GM18520 (cell line): ENCODE results near the gene ARMH2.
"Not testable (repeated sequence)": the region's sequence is repeated elsewhere in the genome, so short reads cannot be mapped to it uniquely, and the experiment has no call there.

Experiments
- ATAC-seq: cut with Tn5 transposase; IDR thresholded peaks from one replicate; pipeline ENCODE4 v1.9.1; 2021; ENCODE audit not compliant: unreplicated experiment

ARMH2 gene

GRCh38 chr6:24765968-24766367, 32.7 kb downstream of the ARMH2 start:
- ATAC-seq = not testable (repeated sequence)

DNA sequence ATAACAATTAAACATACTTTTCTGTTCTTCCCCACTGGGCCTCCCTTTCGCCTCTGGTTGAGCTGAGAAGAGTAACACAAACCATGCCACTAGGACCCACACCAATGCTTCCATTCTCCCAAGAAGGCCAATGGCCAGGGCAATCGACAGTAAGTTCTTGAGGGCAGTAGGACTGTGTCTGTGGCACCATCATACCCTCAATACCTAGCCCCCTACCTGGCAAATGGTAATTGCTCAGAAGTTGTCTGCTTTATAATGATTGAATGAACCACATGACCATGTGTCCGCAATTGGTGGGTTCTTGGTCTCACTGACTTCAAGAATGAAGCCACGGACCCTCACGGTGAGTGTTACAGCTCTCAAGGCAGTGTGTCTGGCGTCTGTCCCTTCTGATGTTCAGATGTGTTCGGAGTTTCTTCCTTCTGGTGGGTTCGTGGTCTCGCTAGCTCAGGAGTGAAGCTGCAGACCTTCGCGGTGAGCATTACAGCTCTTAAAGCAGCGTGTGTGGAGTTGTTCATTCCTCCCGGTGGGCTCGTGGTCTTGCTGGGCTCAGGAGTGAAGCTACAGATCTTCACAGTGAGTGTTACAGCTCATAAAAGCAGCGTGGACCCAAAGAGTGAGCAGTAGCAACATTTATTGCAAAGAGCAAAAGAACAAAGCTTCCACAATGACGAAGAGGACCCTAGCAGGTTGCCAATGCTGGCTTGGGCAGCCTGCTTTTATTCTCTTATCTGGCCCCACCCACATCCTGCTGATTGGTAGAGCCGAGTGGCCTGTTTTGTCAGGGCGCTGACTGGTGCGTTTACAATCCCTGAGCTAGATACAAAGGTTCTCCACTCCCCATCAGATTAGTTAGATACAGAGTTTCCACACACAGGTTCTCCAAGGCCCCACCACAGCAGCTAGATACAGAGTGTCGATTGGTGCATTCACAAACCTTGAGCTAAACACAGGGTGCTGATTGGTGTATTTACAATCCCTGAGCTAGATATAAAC, 33.6 kb downstream of the ARMH2 start:
- not testable (repeated sequence) for ATAC-seq

DNA sequence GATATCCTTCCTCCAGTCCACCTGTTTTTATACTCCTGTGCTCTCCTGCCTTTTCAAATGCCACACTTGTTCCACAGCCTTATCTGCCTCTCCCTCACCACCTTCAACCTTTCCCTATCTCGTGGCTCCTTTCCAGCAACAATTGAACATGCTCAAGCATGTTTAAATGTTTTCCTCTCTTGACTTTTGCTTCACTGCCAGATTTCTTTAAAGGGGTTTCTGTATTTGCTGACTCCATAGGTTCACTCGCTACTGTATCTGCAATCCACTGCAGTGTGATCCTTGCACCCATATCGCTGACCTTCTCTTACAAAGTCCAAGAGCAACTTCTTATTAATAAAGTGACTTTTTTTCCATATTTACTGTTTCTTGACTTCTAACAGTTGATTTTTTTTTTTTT, 35.1 kb downstream of the ARMH2 start:
- ATAC-seq = no peak

DNA sequence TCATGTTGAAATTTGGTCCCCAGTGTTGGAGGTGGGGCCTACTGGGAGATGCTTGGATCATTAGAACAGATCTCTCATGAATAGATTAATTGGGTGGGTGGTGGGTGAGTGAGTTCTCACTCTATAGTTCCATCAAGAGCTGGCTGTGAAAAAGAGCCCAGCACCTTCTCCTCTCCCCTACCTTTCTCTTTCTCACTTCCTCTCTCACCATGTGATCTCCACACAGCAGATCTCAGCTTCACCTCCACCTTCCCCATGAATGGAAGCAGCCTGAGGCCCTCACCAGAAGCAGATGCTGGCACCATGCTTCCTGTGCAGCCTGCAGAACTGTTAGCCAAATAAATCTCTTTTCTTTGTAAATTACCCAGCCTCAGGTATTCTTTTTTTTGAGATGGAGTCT, 36.9 kb downstream of the ARMH2 start:
- no peak for ATAC-seq

DNA sequence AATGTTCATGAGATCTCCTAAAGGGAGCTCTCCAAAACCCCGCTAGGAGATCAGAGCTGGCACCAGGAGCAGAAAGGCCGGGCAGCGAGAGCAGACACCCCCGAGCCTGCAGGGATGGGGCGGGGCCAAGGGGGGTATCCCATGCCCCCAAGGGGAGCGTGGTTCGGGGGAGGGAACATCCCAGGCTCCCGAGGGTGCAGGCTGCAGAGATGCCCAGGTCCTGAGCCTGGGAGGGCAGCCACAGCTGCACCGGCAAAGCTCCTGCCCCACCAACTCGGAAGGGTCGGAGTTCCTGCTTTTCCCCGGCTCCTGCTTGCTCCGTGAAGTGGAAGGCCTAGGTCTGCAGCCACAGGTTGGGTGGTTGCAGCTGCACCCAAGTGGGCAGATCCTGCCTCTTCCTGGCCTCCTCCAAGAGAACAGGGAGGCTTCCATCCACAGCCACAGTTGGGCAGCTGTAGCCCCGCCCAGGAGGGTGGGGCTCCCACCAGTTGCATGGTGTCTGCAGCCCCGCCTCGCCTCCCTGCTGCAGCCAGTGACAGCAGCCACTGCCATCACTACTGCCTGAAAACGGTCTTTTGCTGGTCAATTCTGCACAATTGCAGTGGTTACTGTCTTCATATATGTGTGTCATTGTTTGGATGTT, 37.4 kb downstream of the ARMH2 start:
- ATAC-seq = no peak

DNA sequence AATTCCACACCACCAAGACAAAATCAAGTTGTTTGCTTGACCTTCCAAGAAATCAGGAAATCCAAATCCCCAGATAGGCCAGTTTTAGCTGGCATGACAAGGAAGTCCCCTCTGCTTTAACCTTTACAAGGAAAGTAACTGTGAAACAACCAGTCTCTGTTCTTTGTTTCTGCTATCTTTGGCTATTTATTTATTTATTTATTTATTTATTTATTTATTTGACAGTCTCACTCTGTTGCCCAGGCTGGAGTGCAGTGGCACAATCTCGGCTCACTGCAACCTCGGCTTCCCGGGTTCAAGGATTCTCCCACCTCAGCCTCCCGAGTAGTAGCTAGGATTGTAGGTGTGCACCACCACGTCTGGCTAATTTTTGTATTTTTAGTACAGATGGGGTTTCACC, 38.5 kb downstream of the ARMH2 start:
- no peak for ATAC-seq

GRCh38 chr6:24759718-24760117, 39.0 kb downstream of the ARMH2 start:
- ATAC-seq = no peak

DNA sequence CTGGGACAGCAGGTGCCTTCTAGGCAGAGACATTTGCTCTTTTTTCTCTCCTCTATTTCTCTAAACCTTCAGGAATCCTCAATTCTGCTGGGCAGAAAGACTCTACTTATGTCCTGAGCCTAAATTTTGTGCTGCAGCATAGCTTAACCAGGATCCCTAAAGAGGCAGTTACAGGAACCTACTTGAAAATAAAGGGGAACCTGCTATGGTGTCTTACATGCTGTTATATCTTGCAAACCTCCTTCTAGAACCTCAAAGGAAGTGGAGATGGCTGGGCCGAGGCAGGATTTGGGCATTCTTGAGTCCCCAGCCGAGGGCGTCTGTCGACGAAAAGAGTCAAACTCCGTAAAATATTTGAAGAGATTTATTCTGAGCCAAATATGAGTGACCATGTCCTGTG, 41.1 kb downstream of the ARMH2 start:
- no peak for ATAC-seq

GRCh38 chr6:24755279-24755678, 43.4 kb downstream of the ARMH2 start:
- ATAC-seq = no peak

DNA sequence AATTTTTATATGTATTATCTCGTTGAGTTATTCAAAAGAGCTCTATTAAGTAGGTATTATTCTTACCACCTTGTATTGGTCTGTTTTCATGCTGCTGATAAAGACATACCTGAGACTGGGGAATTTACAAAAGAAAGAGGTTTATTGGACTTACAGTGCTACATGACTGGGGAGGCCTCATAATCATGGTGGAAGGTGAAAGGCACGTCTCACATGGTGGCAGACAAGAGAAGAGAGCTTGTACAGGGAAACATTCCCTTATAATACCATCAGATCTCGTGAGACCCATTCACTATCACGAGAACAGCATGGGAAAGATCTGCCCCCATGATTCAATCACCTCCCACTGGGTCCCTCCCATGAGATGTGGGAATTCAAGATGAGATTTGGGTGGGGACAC, 44.3 kb downstream of the ARMH2 start:
- not testable (repeated sequence) for ATAC-seq

DNA sequence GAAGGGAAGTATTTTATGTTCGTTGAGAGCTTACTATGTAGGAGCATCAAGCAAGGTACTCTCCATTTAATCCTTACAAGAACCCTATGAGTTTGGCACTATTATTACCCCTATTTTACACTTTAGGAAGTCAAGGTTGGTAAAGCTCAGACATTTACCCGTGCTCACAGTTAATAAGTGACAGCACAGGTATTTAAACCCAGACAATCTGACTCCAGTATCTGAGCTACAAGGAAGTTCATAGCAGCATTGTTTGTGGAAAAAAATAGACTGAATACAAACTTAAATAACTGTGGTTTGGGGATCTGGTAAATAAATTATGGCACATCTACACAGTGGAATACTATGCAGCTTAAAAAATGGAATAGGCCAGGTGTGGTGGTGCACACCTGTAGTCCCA, 45.2 kb downstream of the ARMH2 start:
- no peak for ATAC-seq

GRCh38 chr6:24752917-24753492, 45.7 kb downstream of the ARMH2 start:
- no peak for ATAC-seq

GRCh38 chr6:24752503-24752902, 46.2 kb downstream of the ARMH2 start:
- ATAC-seq = no peak

GRCh38 chr6:24750878-24751277, 47.8 kb downstream of the ARMH2 start:
- not testable (repeated sequence) for ATAC-seq

GRCh38 chr6:24749297-24749696, 49.4 kb downstream of the ARMH2 start:
- ATAC-seq = no peak
